Embryonic facial prominence (tissue), 1 donor: ENCODE data around the gene NABP2.
"Not testable (repeated sequence)": the region's sequence is repeated elsewhere in the genome, so short reads cannot be mapped to it uniquely, and the experiment has no call there.

Experiments
- DNase-seq: peaks from one replicate; pipeline ENCODE4 v3.0.0-alpha.2; 2016; ENCODE audit errors: extremely low spot score

Gene NABP2

GRCh38 chr12:56244494-56244893 is 20.4 kb downstream of the NABP2 start:
- no peak for DNase-seq

GRCh38 chr12:56247923-56248322 is 23.8 kb downstream of the NABP2 start:
- DNase-seq = no peak

- no peak for DNase-seq
Observed at GRCh38 chr12:56248711-56249110, 24.6 kb downstream of the NABP2 start.

DNA sequence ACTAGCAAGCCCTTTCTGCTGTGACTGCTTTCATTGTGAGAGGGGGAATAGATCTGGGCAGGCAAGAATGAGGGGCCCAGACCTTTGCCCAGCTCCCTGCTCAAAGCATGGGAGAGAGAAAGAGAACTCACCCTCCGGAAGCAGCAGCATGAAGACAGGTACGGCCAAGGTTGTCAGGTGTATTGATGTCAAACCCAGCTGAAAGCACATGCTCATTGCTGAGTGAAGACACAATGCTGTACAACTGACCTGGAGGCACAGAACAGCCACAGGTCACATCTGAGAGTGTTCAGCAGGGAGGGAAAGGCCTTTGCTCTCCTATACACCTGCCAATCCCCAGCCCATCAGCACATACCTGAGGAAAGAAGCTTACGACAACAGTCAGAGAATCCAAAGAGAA is 28.5 kb downstream of the NABP2 start:
- DNase-seq = no peak

- no peak for DNase-seq
Observed at GRCh38 chr12:56253091-56253490, 28.9 kb downstream of the NABP2 start.

GRCh38 chr12:56255671-56256070 is 31.5 kb downstream of the NABP2 start:
- DNase-seq = no peak

DNA sequence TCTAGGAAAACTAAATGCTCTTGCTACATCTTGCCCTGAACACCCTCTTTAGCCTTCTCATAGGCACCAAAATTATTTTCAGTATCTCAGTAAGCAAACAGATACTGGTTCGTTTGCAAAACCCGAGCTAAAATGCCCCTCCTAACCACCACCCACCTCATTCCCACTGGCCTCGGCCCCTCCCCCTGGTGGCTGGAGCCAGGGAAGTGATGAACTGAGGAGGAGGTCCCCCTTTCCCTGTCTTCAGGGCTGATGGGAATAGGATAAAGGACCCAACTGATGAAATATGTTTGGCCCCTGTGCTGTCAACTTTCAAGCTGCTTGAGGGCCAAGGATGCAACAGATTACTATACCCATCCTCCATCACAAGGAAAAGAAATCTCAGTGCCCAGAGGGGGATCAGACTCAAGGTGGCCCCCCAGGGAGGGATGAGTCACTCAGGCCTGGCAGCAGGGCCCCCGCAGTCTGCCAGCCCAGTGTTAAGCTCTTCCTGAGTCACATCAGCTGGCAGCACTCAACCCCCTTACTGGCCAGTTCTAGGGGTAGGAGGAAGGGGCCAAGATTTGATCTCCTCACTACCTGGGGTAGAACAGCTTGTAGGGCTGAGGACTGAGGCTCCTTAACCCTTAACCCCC is 32.3 kb downstream of the NABP2 start:
- DNase-seq = no peak

DNA sequence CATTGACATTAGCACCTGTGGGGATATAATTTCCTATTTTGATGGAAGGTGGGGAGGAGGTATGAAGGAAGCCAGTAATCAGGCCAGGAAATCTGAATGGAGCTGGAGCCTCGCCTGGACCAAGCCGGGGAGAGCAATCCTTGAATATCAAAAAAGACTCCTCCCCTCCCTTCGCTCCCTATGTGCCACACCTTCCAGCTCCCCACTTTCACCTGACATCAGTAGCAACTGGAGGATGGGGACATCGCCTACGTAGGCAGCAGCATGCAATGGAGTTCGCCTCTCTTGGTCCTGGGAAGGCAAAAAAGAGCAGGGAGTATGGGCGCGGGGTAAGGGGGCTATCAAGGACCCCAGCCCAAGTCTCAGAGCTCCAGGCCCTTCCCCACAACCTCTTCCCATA is 32.9 kb downstream of the NABP2 start:
- DNase-seq = no peak

GRCh38 chr12:56257491-56258067 is 33.4 kb downstream of the NABP2 start:
- DNase-seq = no peak

GRCh38 chr12:56258068-56258819 is 34.1 kb downstream of the NABP2 start, which contains the start of gene ANKRD52:
ANKRD52 (minus strand) TSS chr12:56258384; CDS start chr12:56258269, 115 bp downstream.
- peak; percentile 54 for DNase-seq

DNA sequence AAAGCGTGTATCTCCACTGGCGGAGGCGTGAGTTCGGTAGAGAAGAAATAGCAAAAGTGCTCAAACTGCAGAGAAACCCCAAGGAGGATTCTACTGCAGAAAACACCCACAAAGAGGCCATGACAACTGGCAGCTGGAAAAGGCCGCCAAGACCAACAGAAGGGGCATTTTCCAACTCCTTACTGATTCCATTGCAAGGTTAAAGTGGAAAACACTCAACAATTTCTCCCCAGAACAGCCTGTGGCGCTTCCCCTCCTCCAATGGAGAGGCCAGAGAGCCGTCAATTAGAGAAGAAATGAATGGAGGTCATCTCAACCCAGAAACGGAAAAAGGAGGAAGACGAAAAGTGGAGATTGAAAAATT is 34.7 kb downstream of the NABP2 start:
- DNase-seq = no peak

- no peak for DNase-seq
Observed at GRCh38 chr12:56260380-56260779, 36.2 kb downstream of the NABP2 start.

DNA sequence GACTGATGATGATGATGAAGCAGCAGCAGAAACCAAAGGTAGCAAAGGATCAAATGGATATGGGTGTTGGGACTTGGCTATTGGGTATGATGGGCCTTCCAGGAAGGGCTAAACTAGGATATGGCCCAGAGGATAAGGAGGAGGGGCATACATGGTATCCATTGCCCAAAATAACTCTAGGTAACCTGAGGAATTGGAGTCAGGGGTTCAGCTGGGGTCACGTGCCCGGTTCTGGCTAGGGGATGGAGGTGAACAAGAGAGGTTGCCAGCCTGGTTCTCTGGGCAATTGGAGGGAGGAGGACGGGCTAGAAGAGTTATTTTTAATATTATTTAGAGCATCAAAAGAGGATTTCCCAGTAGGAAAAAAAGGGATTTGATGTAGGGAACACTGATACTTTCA is 36.8 kb downstream of the NABP2 start:
- no peak for DNase-seq

- DNase-seq = no peak
Observed at GRCh38 chr12:56261503-56262232, 37.5 kb downstream of the NABP2 start.

- DNase-seq = not testable (repeated sequence)
Observed at GRCh38 chr12:56262955-56263354, 38.8 kb downstream of the NABP2 start.

DNA sequence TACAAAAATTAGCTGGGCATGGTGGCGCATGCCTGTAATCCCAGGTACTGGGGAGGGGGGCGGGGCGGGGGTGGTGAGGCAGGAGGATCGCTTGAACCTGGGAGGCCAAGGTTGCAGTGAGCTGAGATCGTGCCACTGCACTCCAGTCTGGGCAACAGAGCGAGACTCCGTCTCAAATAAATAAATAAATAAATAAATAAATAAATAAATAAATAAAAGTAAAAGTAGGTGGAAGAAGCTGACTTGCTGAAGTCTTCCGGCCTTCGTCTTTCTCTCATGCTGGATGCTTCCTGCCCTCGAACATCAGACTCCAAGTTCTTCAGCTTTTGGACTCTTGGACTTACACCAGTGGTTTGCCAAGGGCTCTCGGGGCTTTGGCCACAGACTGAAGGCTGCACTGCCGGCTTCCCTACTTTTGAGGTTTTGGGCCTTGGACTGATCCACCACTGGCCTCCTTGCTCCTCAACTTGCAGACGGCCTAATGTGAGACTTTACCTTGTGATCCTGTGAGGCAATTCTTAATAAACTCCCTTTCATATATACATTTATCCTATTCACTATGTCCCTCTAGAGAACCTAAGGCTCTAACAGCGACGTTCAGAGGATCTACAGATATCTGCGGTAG is 42.0 kb downstream of the NABP2 start:
- not testable (repeated sequence) for DNase-seq

- DNase-seq = peak; percentile 68
Observed at GRCh38 chr12:56266693-56267442, 42.7 kb downstream of the NABP2 start, which contains the start of gene COQ10A. COQ10A (plus strand) TSS chr12:56266942; CDS start chr12:56267119, 177 bp downstream.

DNA sequence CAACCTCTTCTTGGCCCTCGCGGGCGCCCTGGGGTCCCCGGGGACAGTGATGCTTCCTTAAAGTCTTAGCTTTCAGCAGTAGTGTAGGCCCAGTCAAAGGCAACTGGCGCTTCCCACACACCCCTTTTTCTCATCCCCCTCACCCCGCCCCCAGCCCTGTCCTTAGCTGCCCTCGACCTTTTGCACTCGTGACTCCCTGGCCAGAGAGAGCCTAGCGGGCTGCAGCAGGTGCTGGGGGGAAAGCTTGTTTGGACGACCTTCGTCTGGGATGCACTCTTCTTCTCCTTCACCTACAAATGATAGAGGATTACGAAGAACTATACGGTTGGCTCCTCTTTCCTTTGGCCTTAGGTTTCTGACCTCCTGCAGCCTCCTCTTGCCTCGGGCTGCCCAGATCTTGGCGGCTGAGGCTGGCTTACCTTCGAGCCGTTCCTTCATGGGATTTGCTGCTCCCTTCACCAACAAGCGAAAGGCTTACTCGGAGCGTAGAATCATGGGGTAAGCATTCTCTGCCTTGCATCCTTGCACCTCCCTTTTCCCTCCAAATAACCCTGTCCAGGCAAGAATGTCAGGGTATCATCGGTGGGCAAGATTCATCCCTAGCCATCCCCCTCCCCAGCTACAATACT is 43.4 kb downstream of the NABP2 start:
- no peak for DNase-seq

DNA sequence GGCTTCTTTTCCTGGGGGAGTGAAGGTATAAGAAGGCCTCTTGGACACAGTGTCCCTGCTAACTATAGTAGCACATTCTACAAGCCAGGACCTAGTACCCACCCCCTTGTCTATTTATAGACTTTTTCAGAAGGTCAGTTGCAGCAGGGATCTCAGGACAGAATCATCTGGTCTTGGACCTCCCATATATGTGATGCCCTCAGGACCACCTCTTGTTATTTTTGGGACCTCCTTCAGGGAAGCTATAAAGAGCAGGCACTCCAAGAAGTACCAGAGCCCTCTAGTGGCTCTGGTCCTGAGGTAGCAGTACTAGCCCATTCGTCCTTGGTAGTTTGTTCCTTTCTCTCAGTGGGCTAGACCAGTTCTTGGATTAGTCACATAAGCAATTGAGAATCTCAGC is 46.9 kb downstream of the NABP2 start:
- no peak for DNase-seq

GRCh38 chr12:56272468-56272867 is 48.3 kb downstream of the NABP2 start:
- not testable (repeated sequence) for DNase-seq

DNA sequence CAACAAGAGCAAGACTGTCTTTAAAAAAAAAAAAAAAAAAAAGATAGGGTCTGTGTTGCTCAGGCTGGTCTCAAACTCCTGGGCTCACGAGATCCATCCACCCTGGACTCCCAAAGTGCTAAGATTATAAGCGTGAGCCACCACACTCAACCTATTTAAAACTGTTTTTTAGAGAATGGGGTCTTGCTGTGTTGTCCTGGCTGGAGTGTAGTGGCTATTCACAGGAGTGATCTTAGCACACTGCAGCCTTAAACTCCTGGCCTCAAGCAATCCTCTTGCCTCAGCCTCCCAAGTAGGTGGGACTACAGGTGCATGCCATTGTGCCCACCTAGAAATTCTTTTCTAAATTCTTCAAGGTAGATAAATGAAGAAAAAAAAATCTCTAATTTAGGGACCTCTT is 50.2 kb downstream of the NABP2 start:
- DNase-seq = no peak
